Measurements from ENCODE around the gene VWA5A.
A peak's percentile ranks its signal among the peaks of the same experiment; 100 is the strongest.

VWA5A gene, protein sequence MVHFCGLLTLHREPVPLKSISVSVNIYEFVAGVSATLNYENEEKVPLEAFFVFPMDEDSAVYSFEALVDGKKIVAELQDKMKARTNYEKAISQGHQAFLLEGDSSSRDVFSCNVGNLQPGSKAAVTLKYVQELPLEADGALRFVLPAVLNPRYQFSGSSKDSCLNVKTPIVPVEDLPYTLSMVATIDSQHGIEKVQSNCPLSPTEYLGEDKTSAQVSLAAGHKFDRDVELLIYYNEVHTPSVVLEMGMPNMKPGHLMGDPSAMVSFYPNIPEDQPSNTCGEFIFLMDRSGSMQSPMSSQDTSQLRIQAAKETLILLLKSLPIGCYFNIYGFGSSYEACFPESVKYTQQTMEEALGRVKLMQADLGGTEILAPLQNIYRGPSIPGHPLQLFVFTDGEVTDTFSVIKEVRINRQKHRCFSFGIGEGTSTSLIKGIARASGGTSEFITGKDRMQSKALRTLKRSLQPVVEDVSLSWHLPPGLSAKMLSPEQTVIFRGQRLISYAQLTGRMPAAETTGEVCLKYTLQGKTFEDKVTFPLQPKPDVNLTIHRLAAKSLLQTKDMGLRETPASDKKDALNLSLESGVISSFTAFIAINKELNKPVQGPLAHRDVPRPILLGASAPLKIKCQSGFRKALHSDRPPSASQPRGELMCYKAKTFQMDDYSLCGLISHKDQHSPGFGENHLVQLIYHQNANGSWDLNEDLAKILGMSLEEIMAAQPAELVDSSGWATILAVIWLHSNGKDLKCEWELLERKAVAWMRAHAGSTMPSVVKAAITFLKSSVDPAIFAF

DNA sequence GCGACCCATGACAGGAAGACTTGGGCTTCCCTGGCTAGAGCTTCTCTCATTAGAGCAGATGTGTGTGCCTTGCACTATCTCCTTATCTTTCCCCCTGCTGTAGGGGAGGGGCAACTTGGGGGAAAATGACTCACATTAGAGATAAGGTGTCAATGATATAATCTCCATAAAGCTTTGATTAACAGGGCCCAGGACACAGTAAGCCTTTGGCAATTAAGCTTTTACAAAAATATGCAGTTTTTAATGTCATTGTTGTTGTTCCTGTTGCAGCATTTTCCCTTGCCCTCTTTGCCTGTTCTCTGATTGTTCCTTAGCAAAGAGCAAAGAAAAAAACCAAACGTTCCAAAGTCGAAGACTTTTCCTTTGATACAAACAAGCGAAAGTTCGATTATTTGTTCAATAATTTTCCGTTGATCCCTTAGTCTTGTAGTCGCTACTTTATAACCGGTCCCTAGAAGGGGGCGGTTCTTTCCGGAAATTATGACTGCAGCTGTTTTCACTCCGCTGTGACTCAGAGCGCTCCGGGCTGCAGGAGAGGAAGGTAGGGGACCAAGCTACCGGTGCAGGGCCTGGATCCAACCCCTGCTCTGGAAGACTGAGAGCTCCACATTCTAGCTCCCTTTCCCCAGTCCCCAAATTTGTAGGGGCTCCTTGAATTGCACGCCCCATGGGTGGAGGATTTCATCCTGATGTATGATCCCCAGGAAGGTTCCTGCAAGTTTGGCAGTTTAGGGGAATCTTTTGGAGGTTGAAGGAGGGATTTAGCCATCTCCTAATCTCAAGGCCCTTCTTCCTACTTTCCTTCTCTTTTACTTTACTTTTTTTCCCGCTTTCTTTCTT, at the start of gene VWA5A:
Gene VWA5A (plus strand): TSS at position 509 of the 840 bp plus-strand sequence. CDS start 2,062 bp downstream, outside the sequence.
- DNase-seq = peak; percentile 76 to 85

DNA sequence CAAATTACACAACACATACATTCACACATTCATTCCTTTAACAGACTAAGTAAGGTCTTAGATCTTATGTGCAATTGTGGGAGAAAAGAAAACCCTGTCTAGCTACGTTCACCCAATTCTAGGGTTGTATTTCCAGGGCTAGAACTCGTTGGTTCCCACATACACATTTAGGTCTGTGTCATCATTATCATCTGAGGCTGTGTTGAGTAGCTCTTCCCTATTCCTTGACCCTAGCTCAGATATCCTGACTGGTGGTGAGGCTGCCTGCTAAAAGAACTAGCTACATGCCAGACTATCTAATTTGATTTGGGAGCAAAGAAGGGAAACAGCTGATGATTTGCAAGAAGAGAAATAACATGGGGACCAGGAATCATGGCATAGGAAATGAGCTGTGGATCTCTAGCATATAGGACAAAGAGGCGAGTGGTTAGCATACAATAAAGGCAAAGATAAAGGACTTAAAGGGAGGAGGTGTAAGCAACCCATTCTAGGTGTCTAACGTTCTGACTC, 46.6 kb upstream of the VWA5A start:
- no peak for DNase-seq

DNA sequence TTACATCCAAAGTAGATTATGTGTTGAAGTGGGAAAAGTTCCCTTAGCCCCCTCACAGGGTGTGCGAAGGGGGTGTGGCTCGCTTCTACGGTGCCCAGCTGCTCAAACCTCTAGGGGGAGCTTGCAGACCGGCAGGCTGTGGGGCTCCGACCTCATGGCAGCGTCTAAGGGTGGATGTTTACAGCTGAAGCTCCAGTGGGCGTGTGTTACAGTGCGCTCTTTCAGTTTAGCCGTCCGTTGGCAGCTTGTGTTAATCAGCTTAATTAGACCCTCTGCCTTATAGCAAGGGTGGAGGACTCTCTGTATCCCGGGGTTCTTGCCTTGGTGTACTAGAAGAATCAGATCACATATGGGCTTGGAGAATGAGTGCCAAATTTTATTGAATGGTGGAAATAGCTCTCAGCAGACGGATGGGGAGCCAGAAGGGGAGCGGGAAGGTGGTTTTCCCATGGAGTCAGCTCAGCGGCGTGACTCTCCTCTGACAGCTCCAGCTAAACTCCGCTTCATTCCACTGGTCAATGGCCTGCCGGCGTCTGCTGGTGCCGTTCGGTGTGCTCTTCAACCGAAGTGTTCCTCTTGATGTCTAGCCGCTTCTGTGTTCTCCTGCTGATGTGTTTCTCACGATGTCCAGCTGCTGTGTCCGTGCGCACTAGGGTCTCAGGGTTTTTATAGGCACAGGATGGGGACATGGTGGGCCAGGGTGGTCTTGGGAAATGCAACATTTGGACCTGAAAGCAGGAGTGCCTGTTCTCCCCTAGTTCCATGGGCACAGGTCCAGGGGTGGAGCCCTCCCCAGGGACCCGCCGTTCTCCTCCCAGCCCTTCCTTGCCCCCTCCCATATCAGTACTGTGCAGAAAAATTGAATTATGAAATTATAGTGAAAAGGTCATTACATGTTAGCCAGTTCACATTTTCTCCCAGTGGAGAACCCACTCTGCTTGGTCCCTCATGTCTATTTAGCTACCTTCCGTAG, 45.5 kb upstream of the VWA5A start:
- peak; percentile 50 to 51 for DNase-seq

DNA sequence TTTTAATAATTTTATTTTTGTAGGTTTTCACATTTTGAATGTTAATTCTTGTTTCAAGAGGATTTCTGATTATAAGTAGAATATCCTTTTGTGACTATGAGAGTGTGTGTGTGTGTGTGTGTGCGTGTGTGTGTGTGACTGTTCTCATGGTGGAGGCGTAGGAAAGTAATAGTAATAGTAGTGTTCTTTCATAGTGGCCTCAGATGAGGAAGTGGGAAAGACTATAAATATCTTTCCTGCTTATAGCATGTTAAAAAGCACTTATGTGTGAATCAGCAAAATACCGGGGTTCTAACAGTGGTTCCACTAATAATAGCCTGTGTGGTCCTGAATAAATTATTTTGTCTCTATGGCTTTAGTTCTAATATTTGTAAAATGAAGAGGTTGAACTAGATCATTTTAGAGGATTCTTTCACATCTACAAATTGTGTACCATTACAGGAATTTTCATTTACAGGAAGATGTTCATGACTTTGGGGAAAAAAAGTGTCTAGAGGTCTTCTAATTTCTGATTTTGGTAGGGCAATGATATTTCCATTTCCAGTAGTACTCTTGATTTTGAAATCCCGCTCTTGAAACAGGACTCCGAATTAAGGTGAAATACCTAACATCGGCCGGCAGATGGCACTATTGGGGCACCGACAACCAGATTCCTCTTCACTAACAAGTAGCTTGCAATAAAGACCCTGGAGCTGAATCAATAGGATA, 44.2 kb upstream of the VWA5A start:
- peak; percentile 68 to 76 for DNase-seq

DNA sequence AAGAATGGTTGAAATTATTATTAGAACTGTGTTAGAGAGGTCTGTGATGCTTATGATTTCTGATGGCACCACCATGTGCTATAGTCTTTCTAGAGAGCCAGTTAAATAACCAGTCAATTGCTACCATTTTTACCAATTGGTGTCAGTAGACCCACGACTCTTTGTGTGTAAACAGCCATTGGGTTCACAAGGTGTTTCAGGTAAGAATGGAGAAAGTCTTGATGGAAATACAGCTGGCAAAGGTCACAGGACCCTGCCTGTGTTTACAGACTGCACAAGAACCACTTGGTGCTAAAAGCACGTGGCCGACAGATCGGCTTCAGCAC, 43.7 kb upstream of the VWA5A start:
- no peak for DNase-seq

DNA sequence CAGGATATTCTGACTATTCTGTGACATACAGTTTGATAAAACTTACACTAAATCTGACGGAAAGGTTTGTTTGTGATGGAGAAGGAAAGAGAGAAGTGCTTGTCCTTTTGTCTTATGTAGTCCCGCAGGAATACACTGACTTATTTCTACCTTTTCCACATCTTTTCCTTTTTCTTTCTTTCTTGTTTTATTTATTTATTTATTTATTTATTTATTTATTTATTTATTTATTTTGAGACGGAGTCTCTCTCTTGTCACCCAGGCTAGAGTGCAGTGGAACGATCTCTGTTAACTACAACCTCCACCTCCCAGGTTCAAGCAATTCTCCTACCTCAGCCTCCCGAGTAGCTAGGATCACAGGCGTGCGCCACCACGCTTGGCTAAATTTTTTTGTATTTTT, 43.1 kb upstream of the VWA5A start:
- no peak for DNase-seq

DNA sequence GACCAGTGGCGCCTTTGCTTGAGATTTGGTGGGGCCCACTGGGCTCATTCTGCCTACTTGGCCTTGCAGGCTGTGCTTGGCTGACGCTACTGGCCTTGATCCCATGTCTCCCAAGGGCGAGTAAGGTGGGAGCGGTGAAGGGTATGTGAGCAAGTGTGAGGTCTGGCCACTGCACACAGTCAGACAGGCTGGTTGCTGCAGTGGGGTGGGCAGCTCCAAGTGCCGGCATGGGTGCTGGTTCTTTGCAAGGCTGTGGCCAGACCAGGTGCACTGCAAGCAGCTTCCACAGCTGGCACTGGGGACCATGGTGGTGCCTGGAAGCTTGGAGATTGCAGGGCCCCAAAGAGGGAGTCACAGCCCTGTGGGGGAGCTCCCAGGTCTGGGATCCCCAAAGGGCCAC, 40.7 kb upstream of the VWA5A start:
- DNase-seq = no peak

DNA sequence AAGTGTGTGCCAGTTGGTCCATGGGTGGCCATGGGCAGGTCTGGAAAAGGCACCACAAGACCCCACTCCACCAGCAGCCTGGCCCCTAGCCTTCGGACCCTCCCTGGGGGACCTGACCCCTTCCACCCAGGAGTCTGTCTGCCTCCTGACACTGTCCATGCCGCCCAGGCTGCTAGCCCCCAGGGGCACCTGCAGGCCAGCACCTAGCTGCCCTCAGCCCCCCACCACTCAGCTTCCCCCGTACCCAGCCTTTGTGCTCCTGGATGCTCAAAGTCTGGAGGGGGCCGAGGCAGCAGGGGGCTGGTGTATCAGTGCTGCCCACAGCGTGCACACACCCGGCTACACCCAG, 39.8 kb upstream of the VWA5A start:
- DNase-seq = no peak

DNA sequence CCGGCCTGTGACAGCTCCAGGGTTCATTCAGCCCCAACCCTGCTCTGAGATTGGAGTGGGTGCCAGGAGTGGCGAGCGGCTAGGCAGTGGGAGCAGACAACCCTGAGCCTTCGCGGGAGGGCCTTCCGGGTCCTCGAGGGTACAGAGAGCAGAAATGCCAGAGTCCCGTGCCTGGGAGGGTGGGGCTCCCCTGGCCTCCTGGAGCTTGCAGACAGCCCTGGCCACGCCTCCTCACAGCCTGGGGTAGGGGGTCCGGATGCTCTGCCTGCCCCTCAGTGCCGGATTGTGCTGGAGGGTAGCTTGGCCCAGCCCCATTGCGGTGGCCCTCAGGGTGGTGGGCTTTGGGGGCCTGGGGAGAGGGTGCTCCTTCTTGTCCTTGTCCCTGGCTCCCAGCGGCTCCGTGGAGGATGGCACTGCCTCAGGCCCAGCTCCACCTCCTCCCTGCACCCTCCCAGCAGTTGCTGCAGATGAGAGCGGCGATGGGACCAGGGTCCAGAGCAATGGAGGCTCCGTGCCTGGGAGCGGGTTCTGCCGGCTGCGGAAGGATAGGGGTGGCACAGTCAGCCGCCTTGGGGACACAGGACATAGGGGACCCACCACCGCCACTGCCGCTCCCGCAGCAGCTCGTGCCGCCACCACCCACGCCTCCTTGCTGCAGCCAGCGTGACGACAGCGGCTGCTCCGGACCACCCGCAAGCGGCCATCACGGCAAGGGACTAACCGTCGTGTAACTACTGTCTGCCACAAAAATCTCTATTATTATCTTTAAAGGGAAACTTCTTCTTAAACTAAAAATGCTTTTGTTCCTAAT, 39.2 kb upstream of the VWA5A start:
- DNase-seq = peak; percentile 10 to 16

DNA sequence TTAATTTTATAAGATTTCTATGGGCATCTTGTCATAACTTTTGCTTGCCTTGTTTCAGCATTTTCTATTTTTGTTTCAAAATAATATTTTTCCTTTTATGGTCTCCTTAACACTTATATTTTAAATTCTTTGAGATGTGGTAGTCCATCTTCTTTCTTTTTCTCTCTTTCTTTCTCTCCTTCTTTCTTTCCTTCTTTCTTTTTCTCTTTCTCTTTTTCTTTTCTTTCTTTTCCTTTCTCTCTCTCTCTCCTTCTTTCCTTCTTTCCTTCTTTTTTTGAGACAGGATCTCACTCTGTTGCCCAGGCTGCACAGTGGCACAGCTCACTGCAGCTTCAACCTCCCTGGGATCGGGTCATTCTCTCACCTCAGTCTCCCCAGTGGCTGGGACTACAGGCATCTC, 38.0 kb upstream of the VWA5A start:
- no peak for DNase-seq

DNA sequence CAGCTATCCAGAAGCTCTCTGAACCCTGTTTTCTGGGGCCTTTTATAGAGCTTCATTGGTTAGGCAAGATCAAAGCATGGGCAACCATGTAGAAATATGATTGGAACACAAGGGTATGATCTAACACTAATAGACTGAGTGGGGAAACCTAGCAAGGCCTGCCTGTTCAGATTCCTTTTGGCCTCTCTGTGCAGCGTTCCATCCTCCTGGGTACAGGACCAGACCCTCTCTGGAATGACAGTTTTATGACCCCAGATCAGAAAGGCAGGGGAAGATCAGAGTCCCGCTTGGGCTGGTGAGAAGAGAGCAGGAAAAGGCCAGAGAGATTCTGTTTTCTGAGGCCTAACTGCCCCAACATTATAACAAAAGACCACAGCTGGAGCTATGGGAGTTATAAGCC, 36.7 kb upstream of the VWA5A start:
- no peak for DNase-seq

DNA sequence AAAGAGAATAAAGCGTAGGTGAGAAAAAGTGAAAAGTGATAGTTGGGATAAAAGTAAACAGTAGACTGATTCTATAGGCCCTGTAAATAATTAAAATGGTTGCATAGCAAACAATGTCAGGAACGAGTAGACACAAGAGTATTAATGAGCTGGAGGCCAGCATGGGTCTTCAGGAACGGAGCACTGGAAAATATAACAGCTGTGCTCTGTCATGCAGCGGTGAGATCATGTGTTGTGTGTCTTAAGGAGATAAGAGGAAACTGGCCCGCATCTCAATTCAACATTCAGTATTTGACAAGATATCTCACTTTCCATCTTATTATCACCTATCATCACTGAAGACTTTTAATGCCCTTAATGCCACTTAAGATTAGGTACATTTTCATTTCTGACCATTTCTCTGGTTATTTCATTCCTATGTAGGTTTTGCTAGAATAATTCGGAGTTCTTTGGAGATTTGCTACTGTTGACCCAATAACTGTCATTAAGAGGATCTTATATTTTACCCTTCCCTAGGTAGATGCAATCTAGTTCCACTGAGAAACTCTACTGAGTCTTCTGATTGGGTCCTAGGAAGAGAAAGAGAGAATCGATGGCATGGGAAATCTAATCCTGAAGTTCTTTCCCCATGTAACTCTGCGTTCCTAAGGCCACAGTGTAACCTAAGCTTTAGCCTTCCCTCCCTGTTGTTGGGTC, 35.5 kb upstream of the VWA5A start:
- DNase-seq = no peak

DNA sequence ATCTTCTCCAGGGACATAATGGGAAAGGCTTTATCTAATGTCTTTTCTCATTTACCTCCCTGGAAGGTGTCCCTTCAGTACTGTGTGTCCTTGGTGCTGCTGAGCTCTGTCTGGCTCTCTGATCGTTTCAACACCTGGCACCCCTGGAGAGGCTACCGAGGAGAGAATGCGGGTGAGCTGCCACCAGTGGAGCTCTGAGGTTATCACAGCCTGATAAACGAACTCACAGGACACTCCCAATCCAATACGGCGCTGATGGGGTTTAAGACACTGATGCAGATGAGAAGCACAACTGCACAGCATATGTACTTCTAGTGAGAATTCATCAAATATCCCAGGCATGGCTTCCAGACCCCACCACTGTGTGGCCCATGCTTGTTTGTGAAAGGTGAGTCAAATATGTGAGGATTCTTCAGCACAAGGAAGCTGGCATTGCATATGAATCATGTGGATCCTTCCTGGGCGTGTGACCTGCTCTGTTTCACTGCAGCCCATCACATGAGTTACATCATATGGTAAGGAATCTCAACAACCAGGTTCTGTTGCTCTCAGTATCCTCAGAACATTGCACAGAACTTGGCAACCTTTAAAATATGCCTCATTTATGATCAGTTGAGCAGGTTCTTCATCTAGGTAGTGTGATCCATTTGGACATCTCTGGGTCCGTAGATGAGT, 34.8 kb upstream of the VWA5A start:
- no peak for DNase-seq

DNA sequence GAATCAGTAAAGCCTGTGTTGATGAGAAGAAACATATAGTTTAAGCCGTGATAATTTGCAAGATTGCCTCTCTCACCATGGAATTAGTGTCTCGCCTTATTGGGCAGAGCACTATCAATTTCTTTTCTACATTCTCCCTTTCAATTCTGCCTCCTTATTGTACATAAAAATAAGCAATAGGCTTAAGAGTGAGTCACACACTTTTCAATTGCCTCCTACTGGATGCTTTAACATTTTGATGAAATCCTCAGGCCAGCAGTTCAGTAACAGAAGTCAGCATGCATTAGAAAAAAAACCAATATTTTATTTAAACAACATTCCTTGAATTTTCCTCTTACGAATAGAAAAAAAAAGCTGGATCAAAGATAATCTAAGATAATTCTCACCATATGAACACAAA, 33.8 kb upstream of the VWA5A start:
- no peak for DNase-seq

DNA sequence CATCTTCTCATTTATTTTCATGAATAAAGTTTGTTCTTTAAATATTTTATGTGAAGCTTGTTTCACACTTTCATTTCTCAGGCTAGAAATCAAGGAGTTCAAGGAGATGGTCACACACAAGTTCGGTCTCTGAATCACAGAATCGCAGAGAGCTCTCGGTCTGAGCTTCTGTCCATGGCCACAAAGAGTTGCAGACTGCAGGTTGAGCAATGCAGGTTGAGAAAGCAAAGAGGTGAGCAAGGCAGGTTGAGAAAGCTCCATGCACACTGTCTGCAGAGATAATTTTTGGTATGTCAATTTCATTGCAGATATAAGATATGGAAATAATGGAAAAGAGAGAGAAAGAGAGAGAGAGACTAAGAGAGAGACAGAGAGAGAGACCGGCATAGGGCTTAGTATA, 32.9 kb upstream of the VWA5A start:
- DNase-seq = no peak

DNA sequence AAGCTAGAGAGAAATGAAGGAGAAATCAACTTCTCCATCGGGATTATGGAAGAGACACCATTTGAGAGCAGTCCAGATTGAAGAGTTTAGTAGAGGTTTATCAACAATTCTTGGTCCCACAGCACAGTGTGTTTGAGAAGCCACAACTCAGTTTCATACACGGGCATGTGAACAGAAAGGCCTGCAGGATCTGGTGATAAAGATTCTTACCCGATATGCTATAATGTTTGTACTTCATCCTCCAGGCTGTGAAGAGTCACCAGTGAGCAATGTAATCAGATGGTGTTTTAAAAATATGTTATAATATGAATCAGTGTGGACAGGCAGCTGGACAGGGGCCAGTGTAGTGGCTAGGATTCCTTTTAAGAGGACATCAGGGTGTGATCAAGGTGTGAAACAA, 29.7 kb upstream of the VWA5A start:
- DNase-seq = no peak

DNA sequence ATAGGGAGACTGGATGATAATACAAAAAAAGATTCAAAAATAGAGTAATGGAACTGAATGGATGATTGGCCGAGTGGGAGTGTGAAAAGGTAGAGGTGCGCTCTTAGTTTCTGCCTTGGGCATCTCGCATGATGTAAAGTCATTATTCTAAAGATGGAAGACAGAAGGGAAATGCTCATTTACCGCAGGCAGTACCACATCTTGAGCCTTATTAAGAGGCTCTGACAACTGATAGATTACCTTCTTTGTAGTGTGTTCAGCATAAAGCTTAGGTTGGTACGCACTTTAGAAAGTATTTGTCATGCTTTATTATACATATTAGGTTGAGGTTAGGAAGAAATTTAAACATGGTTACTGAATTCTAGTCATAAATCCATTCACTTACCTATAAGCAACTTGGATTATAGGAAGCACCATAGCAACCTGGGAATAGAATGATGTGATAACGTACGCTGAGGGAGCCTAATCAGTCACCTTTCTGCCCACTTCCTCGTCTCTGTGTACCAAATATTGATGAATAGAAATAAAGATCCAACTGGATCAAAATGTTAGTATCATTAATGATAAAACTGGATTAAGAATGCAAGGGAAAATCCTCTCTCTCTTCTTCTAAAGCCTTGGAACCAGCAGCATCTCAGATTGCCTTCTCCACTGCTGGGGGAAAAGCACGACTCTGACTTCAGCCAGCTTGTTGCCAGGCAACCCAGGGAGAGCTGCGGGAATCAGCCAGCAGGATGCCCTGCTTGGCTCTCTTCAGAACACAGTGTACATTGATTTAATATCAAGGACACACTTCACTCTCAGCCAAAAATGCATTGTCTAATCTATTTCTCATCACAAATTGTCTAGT, 29.0 kb upstream of the VWA5A start:
- DNase-seq = no peak

DNA sequence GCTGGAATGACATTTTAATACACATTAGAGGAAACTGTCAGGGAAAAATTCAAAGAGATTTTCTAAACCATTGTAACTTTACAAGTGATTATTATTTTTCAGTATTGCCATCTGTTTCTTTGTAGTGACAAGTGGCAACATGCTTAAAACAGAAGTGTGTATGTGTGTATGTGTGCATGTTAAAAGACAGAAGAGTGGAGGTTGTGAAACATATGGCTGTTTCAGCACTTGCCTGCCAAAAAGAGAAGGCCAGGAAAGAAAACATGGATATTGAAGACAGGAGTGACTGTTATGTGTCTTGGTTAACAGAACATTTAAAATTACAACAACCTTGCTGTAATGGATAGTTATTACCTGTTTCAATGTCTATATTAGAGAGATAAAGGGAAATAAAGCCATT, 24.3 kb upstream of the VWA5A start:
- DNase-seq = no peak

Measured in activated CD4-positive, alpha-beta T cell treated with anti-CD3 and anti-CD28 coated beads, Interleukin-2, amount 50 U/mL, for 48 hours (primary cell).